ENCODE data around the gene CST4.
"Not testable (repeated sequence)": the region's sequence is repeated elsewhere in the genome, so short reads cannot be mapped to it uniquely, and the experiment has no call there.

CST4 gene

DNA sequence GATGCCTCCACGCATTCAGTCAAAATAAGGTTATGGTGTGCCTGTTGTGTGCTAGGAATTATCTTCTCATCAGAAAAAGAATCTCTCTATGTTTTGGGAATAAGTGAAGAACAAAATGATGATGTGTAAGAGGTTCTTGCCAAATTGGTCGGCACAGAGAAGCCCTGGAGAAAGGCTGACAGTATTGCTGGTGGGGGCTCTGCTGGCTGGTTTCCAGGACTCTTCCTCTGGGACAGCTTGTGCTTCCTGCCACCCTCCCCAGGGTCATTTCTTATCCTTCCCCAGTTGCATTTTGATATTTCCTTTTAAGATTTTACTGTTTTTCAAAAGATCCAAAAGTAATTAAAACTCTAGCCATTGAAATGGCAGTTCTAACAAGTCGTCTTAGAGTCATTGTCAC, 22.1 kb downstream of the CST4 start:
- H3K9me3 ChIP-seq (ENCODE audit: control insufficient read depth, insufficient read depth, low read length), result no peaks in the 10 kb centered on the region
- H3F3A ChIP-seq (ENCODE audit: control insufficient read depth, insufficient read depth), result no peaks in the 10 kb centered on the region
- H3K36me3 ChIP-seq (ENCODE audit: control insufficient read depth, low read length), result no peaks in the 10 kb centered on the region
- TF ChIP-seq EZH2phosphoT487 (IDR thresholded peaks at IDR 0.05; ENCODE audit: borderline replicate concordance, low read length), result no peak
- TF ChIP-seq, protein P1, sequence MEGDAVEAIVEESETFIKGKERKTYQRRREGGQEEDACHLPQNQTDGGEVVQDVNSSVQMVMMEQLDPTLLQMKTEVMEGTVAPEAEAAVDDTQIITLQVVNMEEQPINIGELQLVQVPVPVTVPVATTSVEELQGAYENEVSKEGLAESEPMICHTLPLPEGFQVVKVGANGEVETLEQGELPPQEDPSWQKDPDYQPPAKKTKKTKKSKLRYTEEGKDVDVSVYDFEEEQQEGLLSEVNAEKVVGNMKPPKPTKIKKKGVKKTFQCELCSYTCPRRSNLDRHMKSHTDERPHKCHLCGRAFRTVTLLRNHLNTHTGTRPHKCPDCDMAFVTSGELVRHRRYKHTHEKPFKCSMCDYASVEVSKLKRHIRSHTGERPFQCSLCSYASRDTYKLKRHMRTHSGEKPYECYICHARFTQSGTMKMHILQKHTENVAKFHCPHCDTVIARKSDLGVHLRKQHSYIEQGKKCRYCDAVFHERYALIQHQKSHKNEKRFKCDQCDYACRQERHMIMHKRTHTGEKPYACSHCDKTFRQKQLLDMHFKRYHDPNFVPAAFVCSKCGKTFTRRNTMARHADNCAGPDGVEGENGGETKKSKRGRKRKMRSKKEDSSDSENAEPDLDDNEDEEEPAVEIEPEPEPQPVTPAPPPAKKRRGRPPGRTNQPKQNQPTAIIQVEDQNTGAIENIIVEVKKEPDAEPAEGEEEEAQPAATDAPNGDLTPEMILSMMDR (IDR thresholded peaks at IDR 0.05; ENCODE audit: low read depth, low read length, poor library complexity, severe bottlenecking), result no peak
- H3K79me2 ChIP-seq (ENCODE audit: control insufficient read depth, low read length), result no peaks in the 10 kb centered on the region
- no peak overlapping the region for H3K4me3 ChIP-seq (ENCODE audit: low read length)
- no peak overlapping the region for H3K27ac ChIP-seq (ENCODE audit: low read depth, low read length)
- no peaks in the 10 kb centered on the region for H3K27me3 ChIP-seq (ENCODE audit: control insufficient read depth, low read length)
- no peaks in the 10 kb centered on the region for H3K9me2 ChIP-seq (replicated peaks; ENCODE audit: control insufficient read depth, low read length)
- no peaks in the 10 kb centered on the region for H3K4me1 ChIP-seq (ENCODE audit: control insufficient read depth, low read length)
- H4K20me1 ChIP-seq (ENCODE audit: control insufficient read depth, insufficient read depth, low read depth, low read length), result no peaks in the 10 kb centered on the region
- H3K4me2 ChIP-seq (ENCODE audit: low read length), result no peak overlapping the region

DNA sequence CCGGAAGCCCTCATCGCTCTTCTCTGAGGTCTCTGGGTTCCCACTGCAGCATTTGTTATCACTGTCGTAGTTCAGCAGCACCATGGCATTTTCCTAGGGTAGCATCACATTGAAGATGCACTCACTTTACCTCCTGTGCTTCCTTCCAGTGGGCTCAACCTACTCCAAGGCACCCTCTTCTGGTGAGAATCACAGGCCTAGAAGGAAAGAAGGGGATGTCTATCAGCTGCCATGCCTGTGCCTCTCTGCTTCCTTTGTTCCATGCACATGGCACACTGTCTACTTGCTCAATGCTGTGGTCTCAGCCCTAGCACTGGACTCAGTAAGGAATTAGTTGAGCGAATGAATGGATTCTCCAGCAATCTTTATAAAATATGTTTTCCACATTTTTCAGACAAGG, 22.6 kb downstream of the CST4 start:
- no peak overlapping the region for H3K4me3 ChIP-seq (ENCODE audit: low read length)
- no peaks in the 10 kb centered on the region for H4K20me1 ChIP-seq (ENCODE audit: control insufficient read depth, insufficient read depth, low read depth, low read length)
- H3K4me1 ChIP-seq (ENCODE audit: control insufficient read depth, low read length), result no peaks in the 10 kb centered on the region
- no peak overlapping the region for H3K27ac ChIP-seq (ENCODE audit: low read depth, low read length)
- H3K9me3 ChIP-seq (ENCODE audit: control insufficient read depth, insufficient read depth, low read length), result no peaks in the 10 kb centered on the region
- TF ChIP-seq, protein P1 (IDR thresholded peaks at IDR 0.05; ENCODE audit: low read depth, low read length, poor library complexity, severe bottlenecking), result no peak
- TF ChIP-seq EZH2phosphoT487 (IDR thresholded peaks at IDR 0.05; ENCODE audit: borderline replicate concordance, low read length), result no peak
- no peaks in the 10 kb centered on the region for H3K79me2 ChIP-seq (ENCODE audit: control insufficient read depth, low read length)
- H3F3A ChIP-seq (ENCODE audit: control insufficient read depth, insufficient read depth), result no peaks in the 10 kb centered on the region
- no peaks in the 10 kb centered on the region for H3K9me2 ChIP-seq (replicated peaks; ENCODE audit: control insufficient read depth, low read length)
- H3K27me3 ChIP-seq (ENCODE audit: control insufficient read depth, low read length), result no peaks in the 10 kb centered on the region
- no peak overlapping the region for H3K4me2 ChIP-seq (ENCODE audit: low read length)
- no peaks in the 10 kb centered on the region for H3K36me3 ChIP-seq (ENCODE audit: control insufficient read depth, low read length)

DNA sequence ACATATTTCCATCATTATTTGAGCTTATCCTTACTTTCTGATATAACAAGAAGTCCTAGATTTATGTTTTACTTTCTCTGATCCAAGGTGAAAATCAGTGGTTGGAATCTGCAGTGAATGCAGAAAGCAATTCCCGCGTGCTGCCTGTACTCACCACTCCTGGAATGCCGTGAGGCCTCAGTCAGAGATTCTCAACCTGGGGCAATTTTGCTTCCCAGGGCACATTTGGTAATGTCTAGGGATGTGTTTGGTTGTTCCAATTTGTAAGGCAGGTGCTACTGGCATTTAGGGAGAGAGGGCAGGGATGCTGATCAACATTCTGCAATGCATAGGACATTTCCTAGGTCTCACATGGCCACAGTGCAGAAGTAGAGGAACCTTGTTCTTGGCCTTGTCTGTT, 23.9 kb downstream of the CST4 start:
- H3K27ac ChIP-seq (ENCODE audit: low read depth, low read length), result no peak overlapping the region
- H3K9me3 ChIP-seq (ENCODE audit: control insufficient read depth, insufficient read depth, low read length), result no peaks in the 10 kb centered on the region
- H3K4me3 ChIP-seq (ENCODE audit: low read length), result no peak overlapping the region
- H3K27me3 ChIP-seq (ENCODE audit: control insufficient read depth, low read length), result no peaks in the 10 kb centered on the region
- H3K36me3 ChIP-seq (ENCODE audit: control insufficient read depth, low read length), result no peaks in the 10 kb centered on the region
- no peaks in the 10 kb centered on the region for H3F3A ChIP-seq (ENCODE audit: control insufficient read depth, insufficient read depth)
- H3K4me2 ChIP-seq (ENCODE audit: low read length), result no peak overlapping the region
- no peaks in the 10 kb centered on the region for H3K9me2 ChIP-seq (replicated peaks; ENCODE audit: control insufficient read depth, low read length)
- H3K79me2 ChIP-seq (ENCODE audit: control insufficient read depth, low read length), result no peaks in the 10 kb centered on the region
- no peak for TF ChIP-seq EZH2phosphoT487 (IDR thresholded peaks at IDR 0.05; ENCODE audit: borderline replicate concordance, low read length)
- TF ChIP-seq, protein P1 (IDR thresholded peaks at IDR 0.05; ENCODE audit: low read depth, low read length, poor library complexity, severe bottlenecking), result no peak
- H4K20me1 ChIP-seq (ENCODE audit: control insufficient read depth, insufficient read depth, low read depth, low read length), result no peaks in the 10 kb centered on the region
- H3K4me1 ChIP-seq (ENCODE audit: control insufficient read depth, low read length), result no peaks in the 10 kb centered on the region

DNA sequence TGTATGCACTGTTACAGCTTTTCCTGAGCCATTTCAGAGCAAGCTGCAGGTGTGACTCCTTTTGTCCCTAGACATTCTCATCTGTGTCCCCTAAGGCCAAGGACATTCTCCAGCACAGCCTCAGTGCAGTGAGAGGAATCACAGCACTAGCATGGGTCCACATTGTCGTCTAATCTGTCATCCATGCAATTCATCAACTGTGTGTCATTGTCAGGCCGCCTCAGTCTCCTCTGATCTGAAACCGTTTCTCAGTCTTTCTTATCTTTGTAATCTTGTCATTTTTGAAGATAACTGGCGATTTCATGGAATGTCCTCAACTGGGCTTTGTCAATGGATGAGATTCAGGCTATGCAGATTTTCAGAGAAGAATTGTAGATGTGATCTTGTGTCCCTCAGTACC, 24.8 kb downstream of the CST4 start:
- H3K9me2 ChIP-seq (replicated peaks; ENCODE audit: control insufficient read depth, low read length); H3K9me3 ChIP-seq (ENCODE audit: control insufficient read depth, insufficient read depth, low read length); H3F3A ChIP-seq (ENCODE audit: control insufficient read depth, insufficient read depth); H3K4me1 ChIP-seq (ENCODE audit: control insufficient read depth, low read length); H3K27me3 ChIP-seq (ENCODE audit: control insufficient read depth, low read length); H3K36me3 ChIP-seq (ENCODE audit: control insufficient read depth, low read length); H3K79me2 ChIP-seq (ENCODE audit: control insufficient read depth, low read length); H3K4me3 ChIP-seq (ENCODE audit: low read length); H4K20me1 ChIP-seq (ENCODE audit: control insufficient read depth, insufficient read depth, low read depth, low read length); H3K4me2 ChIP-seq (ENCODE audit: low read length); H3K27ac ChIP-seq (ENCODE audit: low read depth, low read length): not testable (repeated sequence)
